PC-3 (cell line): ENCODE results near the gene PIANP. TPM values are rescaled to one million over a fixed set of nuclear protein-coding genes. Genes with fewer than 3 reads are reported as not detected.

Experiments used
- ATAC-seq: fragments of 200-7000 bp; cut with Tn5 transposase; 2 replicates; pipeline ENCODE4 v1.9.1; 2020; ENCODE audit warnings: mild to moderate bottlenecking, moderate library complexity
- BruUV-seq: library from RNA; stranded (reverse); fragments of 400-500 nt; replicated peaks from 2 replicates; lab custom pipeline; 2021; lab: Mats Ljungman, UMichigan
- CTCF ChIA-PET: fragments of 300-600 bp; sonication (Branson Sonifier 250); formaldehyde crosslinking; loops from one replicate; lab custom pipeline; 2022; ENCODE audit warnings: antibody characterized with exemption; lab: Charles Lee
- POLR2A ChIA-PET: fragments of 300-600 bp; sonication (Branson Sonifier 250); formaldehyde crosslinking; loops from one replicate; lab custom pipeline; 2022; ENCODE audit warnings: antibody characterized with exemption; ENCODE audit not compliant: unreplicated experiment; lab: Charles Lee
- DNase-seq: peaks from one replicate; pipeline ENCODE4 v3.0.0-alpha.2; 2015
- H2AFZ ChIP-seq: fragments of 300-600 bp; sonication (generic); 2 replicates; pipeline ENCODE4 v1.6.0; 2016; ENCODE audit warnings: antibody characterized with exemption, low read length
- H3F3A ChIP-seq: fragments of 300-600 bp; sonication (generic); one replicate; pipeline ENCODE4 v1.6.0; 2017; ENCODE audit warnings: antibody characterized with exemption, low read length, control low read depth, mild to moderate bottlenecking; ENCODE audit not compliant: unreplicated experiment
- H3K27ac ChIP-seq: fragments of 300-600 bp; sonication (generic); 2 replicates; pipeline ENCODE4 v1.5.1; 2016; ENCODE audit warnings: mild to moderate bottlenecking, low read length
- H3K27me3 ChIP-seq: fragments of 300-600 bp; sonication (generic); 2 replicates; pipeline ENCODE4 v1.6.1; 2016; ENCODE audit warnings: low read length, mixed read lengths
- H3K36me3 ChIP-seq: fragments of 300-600 bp; sonication (generic); 2 replicates; pipeline ENCODE4 v1.6.1; 2016; ENCODE audit warnings: low read depth, mixed run types, low read length, mixed read lengths
- H3K4me1 ChIP-seq: fragments of 300-600 bp; sonication (generic); 2 replicates; pipeline ENCODE4 v1.5.1; 2016; ENCODE audit warnings: low read length; ENCODE audit not compliant: insufficient read depth
- H3K4me2 ChIP-seq: fragments of 300-600 bp; sonication (generic); 2 replicates; pipeline ENCODE4 v1.6.0; 2016; ENCODE audit warnings: low read length
- H3K4me3 ChIP-seq: fragments of 300-600 bp; sonication (generic); 2 replicates; pipeline ENCODE4 v1.5.1; 2016; ENCODE audit warnings: mild to moderate bottlenecking, low read length, mixed read lengths
- H3K79me2 ChIP-seq: fragments of 300-600 bp; sonication (generic); 2 replicates; pipeline ENCODE4 v1.6.1; 2017; ENCODE audit warnings: low read length, mixed read lengths
- H3K9ac ChIP-seq: fragments of 300-600 bp; sonication (generic); 2 replicates; pipeline ENCODE4 v1.6.0; 2016; ENCODE audit warnings: mild to moderate bottlenecking, low read length
- H3K9me2 ChIP-seq: fragments of 300-600 bp; sonication (generic); replicated peaks from 2 replicates; pipeline ENCODE4 v1.6.1; 2016; ENCODE audit warnings: mixed run types, low read length, mixed read lengths
- H3K9me3 ChIP-seq: fragments of 300-600 bp; sonication (generic); 2 replicates; pipeline ENCODE4 v1.6.1; 2016; ENCODE audit warnings: low read length, mixed read lengths
- H4K20me1 ChIP-seq: fragments of 300-600 bp; sonication (generic); 2 replicates; pipeline ENCODE4 v1.6.1; 2016; ENCODE audit warnings: low read length, mixed read lengths
- CTCF ChIP-seq: fragments of 300-600 bp; sonication (generic); conservative IDR thresholded peaks from 2 replicates; pipeline ENCODE4 v1.5.1; 2017; ENCODE audit warnings: antibody characterized with exemption, low read depth, mild to moderate bottlenecking, low read length
- EZH2 ChIP-seq: fragments of 300-600 bp; sonication (generic); IDR thresholded peaks from one replicate; pipeline ENCODE4 v1.6.1; 2017; ENCODE audit warnings: antibody characterized with exemption, mild to moderate bottlenecking, low read length; ENCODE audit not compliant: unreplicated experiment
- EZH2phosphoT487 ChIP-seq: fragments of 300-600 bp; sonication (generic); IDR thresholded peaks from 2 replicates; pipeline ENCODE4 v1.6.1; 2018; ENCODE audit warnings: mild to moderate bottlenecking, antibody characterized with exemption, low read length, borderline replicate concordance
- intact Hi-C: fragments of 100-400 bp; cut with micrococcal nuclease; formaldehyde crosslinking; loops from 2 replicates; pipeline ENCODE4 v1.9.0; 2023
- total RNA-seq: library from RNA; depleted of rRNA; stranded (reverse); fragments of >200 nt; gene quantifications from 2 replicates; pipeline ENCODE4 v1.2.3, GENCODE V29; 2014

PIANP gene
- total RNA-seq, 1 experiment from 2014 or later, result not detected

GRCh38 chr12:6653987-6654386 is 46.6 kb downstream of the PIANP start:
- POLR2A ChIA-PET, result no interaction called here
- CTCF ChIA-PET, result no interaction called here
- Histone ChIP-seq H3K4me2 (no peak overlapping the region), H3F3A (no peaks in the 10 kb centered on the region), H3K79me2 (no peaks in the 10 kb centered on the region), H3K9me2 (no peaks in the 10 kb centered on the region), H3K36me3 (no peaks in the 10 kb centered on the region), H3K4me1 (no peaks in the 10 kb centered on the region), H3K4me3 (no peak overlapping the region), H3K27me3 (no peaks in the 10 kb centered on the region), H4K20me1 (no peaks in the 10 kb centered on the region), H3K27ac (no peak overlapping the region), H2AFZ (no peak overlapping the region), H3K9ac (no peak overlapping the region), H3K9me3 (no peaks in the 10 kb centered on the region)
- intact Hi-C loops, result no loop called here
- no peak for DNase-seq
- ATAC-seq, result no peak
- TF ChIP-seq CTCF (no peak), EZH2phosphoT487 (no peak), EZH2 (no peak)
- BruUV-seq, result no TSS peak

GRCh38 chr12:6653342-6653741 is 47.3 kb downstream of the PIANP start:
- Histone ChIP-seq H3K4me2 (no peak overlapping the region), H4K20me1 (no peaks in the 10 kb centered on the region), H3K9me3 (no peaks in the 10 kb centered on the region), H3F3A (no peaks in the 10 kb centered on the region), H3K36me3 (no peaks in the 10 kb centered on the region), H3K4me1 (no peaks in the 10 kb centered on the region), H3K4me3 (no peak overlapping the region), H2AFZ (no peak overlapping the region), H3K9ac (no peak overlapping the region), H3K27me3 (no peaks in the 10 kb centered on the region), H3K79me2 (no peaks in the 10 kb centered on the region), H3K9me2 (no peaks in the 10 kb centered on the region), H3K27ac (no peak overlapping the region)
- TF ChIP-seq EZH2, result no peak
- TF ChIP-seq CTCF, result no peak
- no peak for TF ChIP-seq EZH2phosphoT487
- CTCF ChIA-PET, result no interaction called here
- intact Hi-C loops, result no loop called here
- BruUV-seq, result no TSS peak
- ATAC-seq (no peak), DNase-seq (no peak)
- POLR2A ChIA-PET, result no interaction called here

- BruUV-seq, result no TSS peak
- Histone ChIP-seq H3K4me2 (no peak overlapping the region), H3K79me2 (no peaks in the 10 kb centered on the region), H3K36me3 (no peaks in the 10 kb centered on the region), H3K4me3 (no peak overlapping the region), H3F3A (no peaks in the 10 kb centered on the region), H3K9me3 (no peaks in the 10 kb centered on the region), H3K9ac (no peak overlapping the region), H3K4me1 (no peaks in the 10 kb centered on the region), H2AFZ (no peak overlapping the region), H3K27me3 (no peaks in the 10 kb centered on the region), H3K9me2 (no peaks in the 10 kb centered on the region), H3K27ac (no peak overlapping the region), H4K20me1 (no peaks in the 10 kb centered on the region)
- intact Hi-C loops, result no loop called here
- ATAC-seq, result no peak
- TF ChIP-seq EZH2phosphoT487 (no peak), EZH2 (no peak), CTCF (no peak)
- ChIA-PET POLR2A (no interaction called here), CTCF (no interaction called here)
- DNase-seq, result no peak
Observed at GRCh38 chr12:6652391-6652790, 48.2 kb downstream of the PIANP start.
